HL-60 (cell line): ENCODE data around the gene COL4A3.

Source experiments
- DNase-seq, 2 experiments: peaks; one replicate each; pipeline ENCODE4 v3.0.0-alpha.2; 2010 to 2020; ENCODE audit warnings: low read depth in 1 of 2, low spot score in 1 of 2
- H3K27ac ChIP-seq: fragments of 250-450 bp; sonication (Bioruptor Pico); replicated peaks from 2 replicates; pipeline ENCODE4 v1.5.1; 2020; ENCODE audit warnings: mild to moderate bottlenecking, moderate library complexity
- H3K27me3 ChIP-seq: fragments of 250-450 bp; sonication (Bioruptor Pico); 2 replicates; pipeline ENCODE4 v1.5.1; 2021; ENCODE audit warnings: mild to moderate bottlenecking, moderate library complexity; ENCODE audit not compliant: insufficient read depth, poor library complexity, severe bottlenecking
- H3K4me3 ChIP-seq: replicated peaks from 2 replicates; pipeline ENCODE4 v1.5.1; 2011; ENCODE audit warnings: mild to moderate bottlenecking, control low read depth, low read length; ENCODE audit not compliant: insufficient read depth
- CTCF ChIP-seq: IDR thresholded peaks from one replicate; pipeline ENCODE4 v1.5.1; 2011; ENCODE audit warnings: low read length, control low read depth, inconsistent platforms; ENCODE audit not compliant: insufficient read depth
- GABPA ChIP-seq: IDR thresholded peaks from 2 replicates; pipeline ENCODE4 v1.6.1; 2012; ENCODE audit warnings: low read depth
- POLR2AphosphoS5 ChIP-seq: IDR thresholded peaks from 2 replicates; pipeline ENCODE4 v1.6.1; 2012; ENCODE audit warnings: low read depth
- SPI1 ChIP-seq: IDR thresholded peaks from 2 replicates; pipeline ENCODE4 v1.6.1; 2012; ENCODE audit warnings: low read depth, mild to moderate bottlenecking, borderline replicate concordance
- TF ChIP-seq, protein P1 (sequence below): IDR thresholded peaks from 2 replicates; pipeline ENCODE4 v1.6.1; 2012; ENCODE audit warnings: low read depth; ENCODE audit not compliant: insufficient replicate concordance

COL4A3 gene

GRCh38 chr2:227234429-227234828, 70.0 kb downstream of the COL4A3 start:
- no peak overlapping the region for H3K27ac ChIP-seq
- H3K4me3 ChIP-seq, result no peak overlapping the region

GRCh38 chr2:227237786-227238185, 73.4 kb downstream of the COL4A3 start:
- no peak overlapping the region for H3K4me3 ChIP-seq
- no peak overlapping the region for H3K27ac ChIP-seq
- TF ChIP-seq POLR2AphosphoS5 (no peak), CTCF (no peak)
- H3K27me3 ChIP-seq, result peaks cover 3% of the 10 kb centered on the region
- DNase-seq, result no peak

More at GRCh38 chr2:227234429-227234828, 70.0 kb downstream of the COL4A3 start:
- no peak for DNase-seq
- no peak for TF ChIP-seq SPI1
- TF ChIP-seq GABPA, result no peak
- TF ChIP-seq, protein P1, sequence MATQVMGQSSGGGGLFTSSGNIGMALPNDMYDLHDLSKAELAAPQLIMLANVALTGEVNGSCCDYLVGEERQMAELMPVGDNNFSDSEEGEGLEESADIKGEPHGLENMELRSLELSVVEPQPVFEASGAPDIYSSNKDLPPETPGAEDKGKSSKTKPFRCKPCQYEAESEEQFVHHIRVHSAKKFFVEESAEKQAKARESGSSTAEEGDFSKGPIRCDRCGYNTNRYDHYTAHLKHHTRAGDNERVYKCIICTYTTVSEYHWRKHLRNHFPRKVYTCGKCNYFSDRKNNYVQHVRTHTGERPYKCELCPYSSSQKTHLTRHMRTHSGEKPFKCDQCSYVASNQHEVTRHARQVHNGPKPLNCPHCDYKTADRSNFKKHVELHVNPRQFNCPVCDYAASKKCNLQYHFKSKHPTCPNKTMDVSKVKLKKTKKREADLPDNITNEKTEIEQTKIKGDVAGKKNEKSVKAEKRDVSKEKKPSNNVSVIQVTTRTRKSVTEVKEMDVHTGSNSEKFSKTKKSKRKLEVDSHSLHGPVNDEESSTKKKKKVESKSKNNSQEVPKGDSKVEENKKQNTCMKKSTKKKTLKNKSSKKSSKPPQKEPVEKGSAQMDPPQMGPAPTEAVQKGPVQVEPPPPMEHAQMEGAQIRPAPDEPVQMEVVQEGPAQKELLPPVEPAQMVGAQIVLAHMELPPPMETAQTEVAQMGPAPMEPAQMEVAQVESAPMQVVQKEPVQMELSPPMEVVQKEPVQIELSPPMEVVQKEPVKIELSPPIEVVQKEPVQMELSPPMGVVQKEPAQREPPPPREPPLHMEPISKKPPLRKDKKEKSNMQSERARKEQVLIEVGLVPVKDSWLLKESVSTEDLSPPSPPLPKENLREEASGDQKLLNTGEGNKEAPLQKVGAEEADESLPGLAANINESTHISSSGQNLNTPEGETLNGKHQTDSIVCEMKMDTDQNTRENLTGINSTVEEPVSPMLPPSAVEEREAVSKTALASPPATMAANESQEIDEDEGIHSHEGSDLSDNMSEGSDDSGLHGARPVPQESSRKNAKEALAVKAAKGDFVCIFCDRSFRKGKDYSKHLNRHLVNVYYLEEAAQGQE, result no peak
- no peak for TF ChIP-seq CTCF
- no peak for TF ChIP-seq POLR2AphosphoS5
- H3K27me3 ChIP-seq, result no peaks in the 10 kb centered on the region

DNA sequence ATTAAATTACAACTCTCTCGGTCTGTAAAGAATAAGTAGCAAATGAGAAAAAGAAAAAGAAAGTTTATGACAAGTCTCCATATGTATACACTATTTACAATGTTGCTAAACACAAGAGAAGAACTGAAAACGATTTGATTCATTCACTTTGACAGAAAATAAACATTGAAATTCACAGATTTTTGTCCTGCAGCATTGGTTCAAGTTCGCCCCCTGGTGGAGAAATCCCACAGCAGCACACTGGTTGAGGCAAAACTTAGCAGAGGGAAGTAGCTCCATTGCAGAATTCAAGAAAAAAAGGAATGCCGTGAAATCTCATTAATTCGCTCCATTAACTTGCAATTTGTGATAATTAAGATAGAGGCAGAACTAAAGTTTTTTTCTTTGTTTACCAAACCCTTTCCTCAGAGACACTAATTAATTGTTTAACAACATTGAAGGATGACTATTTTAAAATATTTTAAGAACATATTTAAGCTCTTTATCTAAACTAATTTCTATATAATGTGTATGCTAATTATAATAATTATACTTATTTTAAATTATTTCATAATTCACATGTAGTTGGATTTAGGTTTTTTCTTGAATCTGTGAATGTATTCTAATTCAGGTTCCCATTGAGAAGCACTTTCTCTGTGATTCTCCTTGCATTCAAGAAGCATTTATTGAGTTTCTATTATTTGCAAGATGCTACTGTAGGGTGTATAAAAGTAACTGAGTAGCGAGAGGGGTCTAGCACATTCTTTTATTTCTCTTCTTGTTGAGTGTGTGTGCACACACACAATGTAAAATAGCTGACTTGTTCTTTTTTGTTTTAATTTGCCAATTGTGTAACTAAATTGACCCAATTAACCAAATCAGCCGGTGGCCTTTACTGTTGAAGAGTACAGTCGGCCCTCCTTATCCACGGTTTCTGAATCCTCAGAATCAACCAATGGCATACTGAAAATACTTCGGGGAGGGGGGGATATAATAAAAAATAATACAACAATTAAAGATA, 74.1 kb downstream of the COL4A3 start:
- peak; percentile 25 to 48 for DNase-seq
- peaks cover 3% of the 10 kb centered on the region for H3K27me3 ChIP-seq
- no peak overlapping the region for H3K27ac ChIP-seq
- peak; percentile 93 for TF ChIP-seq CTCF
- TF ChIP-seq GABPA, result no peak
- H3K4me3 ChIP-seq, result no peak overlapping the region

DNA sequence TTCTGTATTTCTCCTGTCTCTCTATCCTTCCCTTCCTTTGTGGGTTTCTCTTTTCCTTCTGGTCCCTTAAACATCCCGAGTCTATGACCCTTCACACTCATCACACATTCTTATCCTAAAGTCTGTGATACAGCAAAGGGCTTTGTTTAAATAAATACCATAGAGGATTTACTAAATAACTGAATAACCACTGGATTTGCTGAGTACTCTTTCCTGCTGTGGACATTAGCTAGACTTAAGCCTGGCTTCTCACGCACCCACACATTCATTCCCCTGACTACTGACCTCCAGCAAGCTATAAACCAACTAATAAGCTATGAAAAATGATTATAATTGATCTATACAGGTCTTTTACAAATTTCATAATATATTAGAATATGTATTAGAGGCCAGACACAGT, 76.6 kb downstream of the COL4A3 start:
- Histone ChIP-seq H3K27ac (no peak overlapping the region), H3K27me3 (peaks cover 3% of the 10 kb centered on the region), H3K4me3 (no peak overlapping the region)
- no peak for DNase-seq
- TF ChIP-seq CTCF, result no peak
- no peak for TF ChIP-seq SPI1
- TF ChIP-seq, protein P1, result no peak
- TF ChIP-seq POLR2AphosphoS5, result no peak
- TF ChIP-seq GABPA, result no peak
